GM12873 (cell line): ENCODE data around the gene GPHN.
A peak's percentile ranks its signal among the peaks of the same experiment; 100 is the strongest.

ENCODE experiments used
- TF ChIP-seq, protein P1 (sequence below): IDR thresholded peaks from 2 replicates; pipeline ENCODE4 v1.5.1; 2012; ENCODE audit warnings: low read depth, mild to moderate bottlenecking, moderate library complexity, low read length, control low read depth; ENCODE audit not compliant: insufficient read depth; ENCODE audit errors: missing control alignments

The GPHN gene

DNA sequence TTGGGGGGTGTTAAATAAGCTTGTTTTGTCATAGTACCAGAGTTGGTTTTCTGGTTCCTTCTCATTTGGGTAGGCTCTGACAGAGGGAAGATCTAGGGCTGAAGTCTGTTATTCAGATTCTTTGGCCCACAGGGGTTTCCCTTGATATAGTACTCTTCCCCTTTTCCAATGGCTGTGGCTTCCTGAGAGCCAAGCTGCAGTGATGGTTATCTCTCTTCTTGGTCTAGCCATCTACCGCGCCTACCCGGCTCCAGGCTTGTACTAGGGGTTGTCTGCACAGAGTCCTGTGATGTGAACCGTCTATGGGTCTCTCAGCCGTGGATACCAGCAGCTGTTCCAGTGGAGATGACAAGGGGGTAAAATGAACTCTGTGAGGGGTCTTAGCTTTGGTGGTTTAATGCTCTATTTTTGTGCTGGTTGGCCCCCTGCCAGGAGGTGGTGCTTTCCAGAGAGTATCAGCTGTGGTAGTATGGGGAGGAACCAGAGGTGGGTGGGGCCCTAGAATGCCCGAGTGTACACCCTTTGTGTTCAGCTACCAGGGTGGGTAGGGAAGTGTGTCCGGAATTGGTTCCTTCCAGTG lies 209.7 kb downstream of the GPHN start:
- TF ChIP-seq, protein P1, sequence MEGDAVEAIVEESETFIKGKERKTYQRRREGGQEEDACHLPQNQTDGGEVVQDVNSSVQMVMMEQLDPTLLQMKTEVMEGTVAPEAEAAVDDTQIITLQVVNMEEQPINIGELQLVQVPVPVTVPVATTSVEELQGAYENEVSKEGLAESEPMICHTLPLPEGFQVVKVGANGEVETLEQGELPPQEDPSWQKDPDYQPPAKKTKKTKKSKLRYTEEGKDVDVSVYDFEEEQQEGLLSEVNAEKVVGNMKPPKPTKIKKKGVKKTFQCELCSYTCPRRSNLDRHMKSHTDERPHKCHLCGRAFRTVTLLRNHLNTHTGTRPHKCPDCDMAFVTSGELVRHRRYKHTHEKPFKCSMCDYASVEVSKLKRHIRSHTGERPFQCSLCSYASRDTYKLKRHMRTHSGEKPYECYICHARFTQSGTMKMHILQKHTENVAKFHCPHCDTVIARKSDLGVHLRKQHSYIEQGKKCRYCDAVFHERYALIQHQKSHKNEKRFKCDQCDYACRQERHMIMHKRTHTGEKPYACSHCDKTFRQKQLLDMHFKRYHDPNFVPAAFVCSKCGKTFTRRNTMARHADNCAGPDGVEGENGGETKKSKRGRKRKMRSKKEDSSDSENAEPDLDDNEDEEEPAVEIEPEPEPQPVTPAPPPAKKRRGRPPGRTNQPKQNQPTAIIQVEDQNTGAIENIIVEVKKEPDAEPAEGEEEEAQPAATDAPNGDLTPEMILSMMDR = no peak

DNA sequence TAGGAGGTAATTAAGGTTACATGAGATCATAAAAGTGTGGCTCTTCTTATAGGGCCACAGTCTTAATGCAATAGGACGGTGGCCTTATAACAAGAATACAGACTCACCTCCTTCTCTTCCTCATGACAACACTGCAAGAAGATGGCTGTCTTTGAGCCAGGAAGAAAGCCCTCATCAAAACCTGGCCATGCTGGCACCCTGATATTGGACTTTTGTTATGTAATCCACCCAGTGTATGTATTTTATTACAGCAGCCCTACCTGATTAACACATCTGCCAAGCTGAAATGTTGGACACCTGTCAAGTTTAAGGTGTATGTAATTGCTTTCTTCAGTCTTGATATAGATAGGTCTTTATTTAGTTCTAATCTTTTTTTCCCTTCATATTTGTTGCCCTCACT lies 217.0 kb downstream of the GPHN start:
- TF ChIP-seq, protein P1 = no peak

DNA sequence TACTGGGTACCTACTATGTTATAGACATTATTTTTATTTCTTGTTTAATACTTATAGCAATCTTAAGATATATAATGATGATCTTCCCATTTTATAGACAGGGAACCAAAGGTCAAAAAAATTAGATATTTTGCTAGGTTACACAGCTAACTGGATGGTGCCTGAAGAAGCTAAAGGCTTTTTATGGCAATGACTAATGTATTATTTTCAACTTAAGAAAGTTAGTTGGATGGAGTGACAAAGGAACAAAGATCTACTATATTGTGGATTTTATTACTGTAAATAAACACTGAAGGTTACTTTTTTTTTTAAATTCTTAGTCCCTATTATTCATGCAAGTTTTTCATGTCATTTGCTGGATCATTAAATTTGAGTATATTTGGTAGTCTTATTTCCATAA lies 227.9 kb downstream of the GPHN start:
- TF ChIP-seq, protein P1 = no peak

DNA sequence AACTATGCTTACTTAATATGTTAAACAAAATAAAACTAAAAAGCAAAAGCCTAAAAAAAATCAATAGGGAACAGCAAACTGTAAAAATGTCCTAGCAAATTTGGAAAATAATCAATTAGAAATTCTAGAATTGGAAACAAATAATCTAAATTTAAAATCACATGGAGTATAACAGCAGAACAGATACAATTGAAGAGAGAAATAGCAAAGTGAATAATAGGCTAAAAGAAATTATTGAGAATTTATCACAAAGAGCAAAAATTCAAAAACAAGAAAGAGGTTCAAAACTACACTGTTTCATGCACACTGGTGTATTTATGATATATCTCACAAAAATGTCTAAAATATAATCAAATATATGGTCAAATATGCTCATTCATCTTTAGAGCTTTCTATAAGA lies 231.9 kb downstream of the GPHN start:
- TF ChIP-seq, protein P1 = no peak

DNA sequence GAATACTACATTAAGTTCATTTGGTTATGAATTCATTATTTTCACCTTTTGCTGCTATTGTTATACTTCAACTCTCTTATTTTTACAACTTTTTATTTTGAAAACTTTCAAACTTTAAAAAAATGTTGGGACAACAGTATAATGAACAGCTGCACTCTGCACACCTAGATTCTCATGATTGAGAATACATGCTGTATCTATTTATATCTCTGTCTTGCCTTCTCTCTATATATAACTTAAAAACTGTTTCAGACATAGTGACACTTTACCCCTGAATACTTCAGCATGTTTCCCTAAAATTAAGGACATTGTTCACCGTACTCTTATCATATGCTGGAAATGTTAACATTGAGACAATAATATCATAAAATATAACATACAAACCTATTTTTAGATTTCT lies 237.1 kb downstream of the GPHN start:
- TF ChIP-seq, protein P1 = no peak

DNA sequence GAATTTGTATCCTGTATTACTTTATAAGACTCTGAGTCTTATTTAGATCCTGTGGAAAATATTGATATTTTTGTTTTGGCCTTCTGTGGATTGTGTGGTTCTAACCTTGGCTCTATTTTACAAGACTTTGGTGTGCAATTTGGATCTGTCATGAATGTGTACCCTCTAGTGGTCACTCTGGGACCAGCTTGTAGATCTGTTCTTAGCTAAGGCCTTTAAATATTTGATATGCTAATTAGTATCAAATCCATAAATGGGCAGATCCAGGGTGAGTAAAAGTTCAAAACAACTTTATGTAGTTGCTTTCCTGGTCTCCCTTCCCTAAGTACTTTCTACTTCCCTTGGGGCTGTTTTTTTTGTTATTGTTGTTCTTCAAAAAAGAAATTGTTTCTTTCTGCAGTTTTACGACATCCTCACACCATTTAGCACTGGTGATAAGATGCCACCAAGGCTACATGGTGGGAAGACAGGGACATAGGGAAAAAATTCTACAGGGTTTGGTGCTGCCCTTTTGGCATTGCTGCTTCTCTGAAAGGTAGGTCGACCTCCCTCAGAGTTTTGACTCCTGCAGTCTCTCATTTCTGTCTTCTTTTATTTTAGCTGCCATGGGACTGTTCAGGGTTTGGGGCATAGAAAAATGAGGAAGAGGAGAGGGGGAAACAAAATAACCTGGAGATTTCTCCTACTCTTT lies 238.5 kb downstream of the GPHN start:
- TF ChIP-seq, protein P1 = peak; percentile 58

DNA sequence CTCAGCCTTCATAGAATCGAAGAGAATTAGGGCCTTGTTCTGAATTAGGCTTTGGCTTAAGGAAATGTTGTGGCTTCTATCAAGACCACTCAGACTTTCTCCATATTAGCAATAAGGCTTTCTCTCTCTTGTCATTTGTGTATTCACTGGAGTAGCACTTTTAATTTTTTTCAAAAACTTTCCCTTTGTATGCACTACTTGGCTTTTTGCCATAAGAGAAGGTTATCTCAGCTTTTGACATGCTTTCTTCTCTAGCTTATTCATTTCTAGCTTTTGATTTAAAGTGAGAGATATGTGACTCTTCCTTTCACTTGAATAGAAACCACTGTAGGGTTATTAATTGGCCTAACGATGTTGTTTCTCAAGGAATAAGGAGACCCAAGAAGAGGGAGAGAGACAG lies 244.2 kb downstream of the GPHN start:
- TF ChIP-seq, protein P1 = no peak
